ENCODE measurements around the gene TBC1D9.

Gene TBC1D9

DNA sequence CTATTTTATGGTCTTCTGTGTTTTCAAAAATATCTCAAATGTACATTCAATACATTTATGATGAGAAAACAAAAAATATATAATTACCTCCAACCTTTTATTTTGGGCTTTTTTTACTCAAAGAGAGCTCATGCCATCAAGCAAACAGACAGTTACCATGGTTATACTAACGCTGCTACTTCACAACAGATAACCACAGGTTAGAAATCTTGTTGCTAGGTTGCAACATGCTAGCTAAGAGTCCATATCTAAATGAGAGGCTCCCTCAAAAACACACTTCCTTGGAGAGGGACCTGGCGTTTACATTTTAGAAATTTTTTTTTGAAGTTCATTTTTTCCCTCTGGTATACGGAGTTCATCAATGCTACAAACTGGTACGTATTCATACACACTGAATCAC is 44.3 kb downstream of the TBC1D9 start:
- no peak overlapping the region for H3K4me3 ChIP-seq (ENCODE audit: low read depth, low read length, poor library complexity, severe bottlenecking)
- no peaks in the 10 kb centered on the region for H3K9me3 ChIP-seq (ENCODE audit: low read length)
- peaks cover 11% of the 10 kb centered on the region for H3K4me1 ChIP-seq (ENCODE audit: insufficient read depth, low read length, severe bottlenecking)
- no peak overlapping the region for H3K9ac ChIP-seq (ENCODE audit: low read length)
- H2AFZ ChIP-seq (ENCODE audit: low read length), result no peak overlapping the region
- no peaks in the 10 kb centered on the region for H3K79me2 ChIP-seq (ENCODE audit: insufficient read depth, low read length)
- H3K27ac ChIP-seq (ENCODE audit: low read depth, low read length, poor library complexity, severe bottlenecking), result no peak overlapping the region
- H4K20me1 ChIP-seq (ENCODE audit: insufficient read depth, low read length), result no peaks in the 10 kb centered on the region
- no peaks in the 10 kb centered on the region for H3K27me3 ChIP-seq (ENCODE audit: insufficient read depth, low read length)
- TF ChIP-seq, protein P1, sequence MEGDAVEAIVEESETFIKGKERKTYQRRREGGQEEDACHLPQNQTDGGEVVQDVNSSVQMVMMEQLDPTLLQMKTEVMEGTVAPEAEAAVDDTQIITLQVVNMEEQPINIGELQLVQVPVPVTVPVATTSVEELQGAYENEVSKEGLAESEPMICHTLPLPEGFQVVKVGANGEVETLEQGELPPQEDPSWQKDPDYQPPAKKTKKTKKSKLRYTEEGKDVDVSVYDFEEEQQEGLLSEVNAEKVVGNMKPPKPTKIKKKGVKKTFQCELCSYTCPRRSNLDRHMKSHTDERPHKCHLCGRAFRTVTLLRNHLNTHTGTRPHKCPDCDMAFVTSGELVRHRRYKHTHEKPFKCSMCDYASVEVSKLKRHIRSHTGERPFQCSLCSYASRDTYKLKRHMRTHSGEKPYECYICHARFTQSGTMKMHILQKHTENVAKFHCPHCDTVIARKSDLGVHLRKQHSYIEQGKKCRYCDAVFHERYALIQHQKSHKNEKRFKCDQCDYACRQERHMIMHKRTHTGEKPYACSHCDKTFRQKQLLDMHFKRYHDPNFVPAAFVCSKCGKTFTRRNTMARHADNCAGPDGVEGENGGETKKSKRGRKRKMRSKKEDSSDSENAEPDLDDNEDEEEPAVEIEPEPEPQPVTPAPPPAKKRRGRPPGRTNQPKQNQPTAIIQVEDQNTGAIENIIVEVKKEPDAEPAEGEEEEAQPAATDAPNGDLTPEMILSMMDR (IDR thresholded peaks at IDR 0.05; ENCODE audit: low read length), result no peak
- no peak for TF ChIP-seq EZH2 (IDR thresholded peaks at IDR 0.05; ENCODE audit: borderline replicate concordance, low read length)
- no peaks in the 10 kb centered on the region; the same call in 1 of the 2 replicates for H3K36me3 ChIP-seq (ENCODE audit: insufficient read depth, low read length)
- H3F3A ChIP-seq (ENCODE audit: insufficient read depth, low read length), result no peaks in the 10 kb centered on the region
- no peaks in the 10 kb centered on the region for H3K9me2 ChIP-seq (ENCODE audit: low read depth, low read length)
- no peak overlapping the region for H3K4me2 ChIP-seq (ENCODE audit: low read length)

DNA sequence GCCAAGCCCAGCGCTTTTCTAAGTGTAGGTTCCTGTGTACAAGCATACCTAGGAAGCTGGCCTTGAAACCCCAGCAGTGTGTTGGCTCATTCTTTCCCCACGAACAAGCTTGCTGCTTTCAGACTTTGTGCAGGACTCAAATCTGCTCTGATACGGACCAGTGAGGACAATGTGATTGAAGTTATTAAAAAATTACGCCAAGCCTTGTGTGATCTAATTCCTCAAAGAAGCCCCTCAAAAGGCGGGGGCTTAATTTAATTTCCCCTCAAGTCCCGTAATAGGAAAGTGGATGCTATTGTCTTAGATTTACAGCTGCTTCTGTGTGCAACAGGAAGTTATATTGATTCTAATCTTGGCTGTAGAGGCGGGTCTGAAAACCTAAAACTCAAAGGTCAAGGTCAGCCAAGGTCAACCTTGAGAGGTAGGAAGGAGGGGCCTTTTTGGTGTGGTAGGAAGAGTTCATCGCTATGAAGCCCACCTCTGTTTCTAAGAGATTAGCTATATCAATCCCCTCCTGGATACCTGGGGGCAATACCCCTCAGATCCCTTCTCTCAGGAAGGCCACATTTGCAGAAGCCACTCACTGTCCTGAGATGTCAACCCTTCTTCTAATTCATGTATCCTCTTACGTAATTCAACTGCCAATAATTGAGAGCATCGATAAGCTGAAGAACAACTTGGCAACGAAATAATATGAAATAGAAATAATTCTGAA is 45.1 kb downstream of the TBC1D9 start:
- Histone ChIP-seq H3K4me3 (ENCODE audit: low read depth, low read length, poor library complexity, severe bottlenecking) (no peak overlapping the region), H4K20me1 (ENCODE audit: insufficient read depth, low read length) (no peaks in the 10 kb centered on the region), H3K27ac (ENCODE audit: low read depth, low read length, poor library complexity, severe bottlenecking) (no peak overlapping the region), H3K9me3 (ENCODE audit: low read length) (no peaks in the 10 kb centered on the region), H3K9me2 (ENCODE audit: low read depth, low read length) (no peaks in the 10 kb centered on the region), H3K36me3 (ENCODE audit: insufficient read depth, low read length) (no peaks in the 10 kb centered on the region; the same call in 1 of the 2 replicates), H3K27me3 (ENCODE audit: insufficient read depth, low read length) (no peaks in the 10 kb centered on the region), H3F3A (ENCODE audit: insufficient read depth, low read length) (no peaks in the 10 kb centered on the region), H3K79me2 (ENCODE audit: insufficient read depth, low read length) (no peaks in the 10 kb centered on the region), H3K4me2 (ENCODE audit: low read length) (no peak overlapping the region; the same call in 1 of the 2 replicates), H2AFZ (ENCODE audit: low read length) (no peak overlapping the region), H3K9ac (ENCODE audit: low read length) (no peak overlapping the region), H3K4me1 (ENCODE audit: insufficient read depth, low read length, severe bottlenecking) (peaks cover 8% of the 10 kb centered on the region)
- TF ChIP-seq, protein P1 (IDR thresholded peaks at IDR 0.05; ENCODE audit: low read length), result no peak
- TF ChIP-seq EZH2 (IDR thresholded peaks at IDR 0.05; ENCODE audit: borderline replicate concordance, low read length), result no peak

DNA sequence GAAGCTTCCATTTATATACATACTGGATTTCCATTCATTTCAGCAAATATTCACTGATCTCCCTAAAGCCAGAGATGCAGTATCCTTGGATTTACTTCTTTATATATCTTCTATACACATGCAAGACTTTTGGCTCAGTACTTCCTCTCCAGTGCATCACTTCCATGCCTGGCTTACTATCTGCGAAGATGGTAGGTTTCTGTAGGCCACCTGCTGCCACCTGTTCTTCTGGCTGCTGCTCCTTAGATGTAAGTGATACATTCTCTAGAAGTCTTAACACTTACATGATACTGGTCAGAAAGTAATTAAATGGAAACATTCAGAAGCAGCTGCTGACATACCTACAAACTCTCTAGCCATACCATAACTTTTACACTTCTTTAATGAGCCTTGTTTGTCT is 48.9 kb downstream of the TBC1D9 start:
- no peak overlapping the region for H3K4me2 ChIP-seq (ENCODE audit: low read length)

More for the DNA sequence above, 48.9 kb downstream of the TBC1D9 start:
- Histone ChIP-seq H3K27ac (ENCODE audit: low read depth, low read length, poor library complexity, severe bottlenecking) (no peak overlapping the region), H3K9ac (ENCODE audit: low read length) (no peak overlapping the region), H3F3A (ENCODE audit: insufficient read depth, low read length) (no peaks in the 10 kb centered on the region), H3K4me1 (ENCODE audit: insufficient read depth, low read length, severe bottlenecking) (peaks cover 8% of the 10 kb centered on the region), H3K36me3 (ENCODE audit: insufficient read depth, low read length) (no peaks in the 10 kb centered on the region; the same call in 1 of the 2 replicates), H3K9me3 (ENCODE audit: low read length) (no peaks in the 10 kb centered on the region), H4K20me1 (ENCODE audit: insufficient read depth, low read length) (no peaks in the 10 kb centered on the region), H3K4me3 (ENCODE audit: low read depth, low read length, poor library complexity, severe bottlenecking) (no peak overlapping the region), H2AFZ (ENCODE audit: low read length) (no peak overlapping the region), H3K79me2 (ENCODE audit: insufficient read depth, low read length) (no peaks in the 10 kb centered on the region), H3K9me2 (ENCODE audit: low read depth, low read length) (no peaks in the 10 kb centered on the region), H3K27me3 (ENCODE audit: insufficient read depth, low read length) (no peaks in the 10 kb centered on the region)
- TF ChIP-seq EZH2 (IDR thresholded peaks at IDR 0.05; ENCODE audit: borderline replicate concordance, low read length), result no peak
- TF ChIP-seq, protein P1 (IDR thresholded peaks at IDR 0.05; ENCODE audit: low read length), result no peak
